Tibial nerve (tissue), 4 donors: ENCODE results near the gene VEGFB.

Experiments used
- EP300 ChIP-seq, 2 donors: sonication (generic); formaldehyde crosslinking; IDR thresholded peaks; one replicate each; pipeline ENCODE4 v1.6.1; 2017; ENCODE audit warnings: antibody characterized with exemption in 2 of 2, mild to moderate bottlenecking in 1 of 2
- POLR2A ChIP-seq, 2 donors: fragments of 450-650 bp; IDR thresholded peaks; one replicate each; pipeline ENCODE4 v1.6.1; 2017; ENCODE audit warnings: antibody characterized with exemption in 2 of 2, mild to moderate bottlenecking in 2 of 2, moderate library complexity in 2 of 2
- TF ChIP-seq, protein P1 (sequence below), 5 experiments: fragments of 200-600 bp in 3 of 5; fragments of 450-650 bp in 2 of 5; sonication (generic) in 3 of 5; IDR thresholded peaks; one replicate each; pipeline ENCODE4 v1.5.1; 2016 to 2019; ENCODE audit warnings: antibody characterized with exemption in 5 of 5, mild to moderate bottlenecking in 3 of 5, moderate library complexity in 2 of 5

DNA sequence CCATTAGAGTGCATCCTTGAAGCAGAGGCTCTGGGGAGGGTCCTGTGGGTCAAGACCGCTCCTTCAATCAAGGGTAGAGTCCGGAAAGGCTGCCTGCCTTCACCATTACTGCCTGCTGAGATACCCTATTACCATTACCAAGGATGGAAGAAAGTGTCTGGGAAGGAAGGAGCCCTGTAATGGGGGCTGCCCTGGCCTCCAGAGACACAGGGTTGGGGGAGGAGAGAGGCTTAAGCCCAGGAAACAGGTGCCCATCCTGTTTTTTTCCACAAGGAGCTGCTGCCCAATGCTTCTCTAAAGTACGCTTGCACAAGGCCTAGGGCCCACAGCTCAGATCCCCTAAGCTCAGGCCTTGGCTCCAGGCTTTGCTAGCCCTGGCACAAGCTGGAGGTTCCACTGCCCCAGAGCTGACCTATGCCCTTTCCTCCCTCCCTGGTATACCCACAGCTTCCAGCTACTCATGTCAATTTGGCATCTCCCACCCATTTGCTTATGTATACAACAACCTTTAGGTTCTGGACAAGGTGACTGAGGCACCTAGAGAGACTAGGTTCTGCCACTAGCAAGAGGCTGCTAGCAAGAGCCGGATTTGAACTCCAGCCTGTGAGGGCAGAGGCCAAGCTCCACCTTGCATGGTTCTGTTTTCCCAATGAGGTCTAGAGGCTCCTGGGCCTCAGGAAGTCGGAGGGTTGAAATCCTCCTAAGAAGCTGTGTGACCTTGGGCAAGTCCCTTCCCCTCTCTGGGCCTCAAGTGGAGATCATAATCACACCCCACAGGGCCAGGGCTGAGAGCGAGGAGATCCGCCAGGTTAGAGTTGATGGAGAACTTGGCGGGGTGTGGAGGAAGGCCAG lies 15.4 kb downstream of the VEGFB start:
- TF ChIP-seq POLR2A (IDR thresholded peaks at IDR 0.05) (no peak), EP300 (IDR thresholded peaks at IDR 0.05) (no peak)
- TF ChIP-seq, protein P1, sequence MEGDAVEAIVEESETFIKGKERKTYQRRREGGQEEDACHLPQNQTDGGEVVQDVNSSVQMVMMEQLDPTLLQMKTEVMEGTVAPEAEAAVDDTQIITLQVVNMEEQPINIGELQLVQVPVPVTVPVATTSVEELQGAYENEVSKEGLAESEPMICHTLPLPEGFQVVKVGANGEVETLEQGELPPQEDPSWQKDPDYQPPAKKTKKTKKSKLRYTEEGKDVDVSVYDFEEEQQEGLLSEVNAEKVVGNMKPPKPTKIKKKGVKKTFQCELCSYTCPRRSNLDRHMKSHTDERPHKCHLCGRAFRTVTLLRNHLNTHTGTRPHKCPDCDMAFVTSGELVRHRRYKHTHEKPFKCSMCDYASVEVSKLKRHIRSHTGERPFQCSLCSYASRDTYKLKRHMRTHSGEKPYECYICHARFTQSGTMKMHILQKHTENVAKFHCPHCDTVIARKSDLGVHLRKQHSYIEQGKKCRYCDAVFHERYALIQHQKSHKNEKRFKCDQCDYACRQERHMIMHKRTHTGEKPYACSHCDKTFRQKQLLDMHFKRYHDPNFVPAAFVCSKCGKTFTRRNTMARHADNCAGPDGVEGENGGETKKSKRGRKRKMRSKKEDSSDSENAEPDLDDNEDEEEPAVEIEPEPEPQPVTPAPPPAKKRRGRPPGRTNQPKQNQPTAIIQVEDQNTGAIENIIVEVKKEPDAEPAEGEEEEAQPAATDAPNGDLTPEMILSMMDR (IDR thresholded peaks at IDR 0.05): no peak
